Eye (tissue), 1 donor: Measurements from ENCODE around the gene MAK.
"Not testable (repeated sequence)": the region's sequence is repeated elsewhere in the genome, so short reads cannot be mapped to it uniquely, and the experiment has no call there.

Experiments
- DNase-seq: peaks from one replicate; pipeline ENCODE4 v3.0.0-alpha.2; 2015

The MAK gene

DNA sequence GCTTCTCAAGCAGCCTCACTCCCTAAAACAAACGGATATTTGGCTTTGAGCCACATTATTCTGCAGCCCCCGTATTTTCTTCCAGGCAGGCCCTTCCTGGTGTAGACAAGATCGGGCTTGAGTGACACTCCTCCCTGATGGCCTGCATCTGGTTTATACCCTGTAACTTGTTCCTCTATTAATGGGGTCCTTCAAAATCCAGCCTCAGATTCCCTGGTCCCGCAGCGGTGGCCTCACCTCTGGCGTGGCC lies 115.8 kb downstream of the MAK start:
- DNase-seq: no peak

DNA sequence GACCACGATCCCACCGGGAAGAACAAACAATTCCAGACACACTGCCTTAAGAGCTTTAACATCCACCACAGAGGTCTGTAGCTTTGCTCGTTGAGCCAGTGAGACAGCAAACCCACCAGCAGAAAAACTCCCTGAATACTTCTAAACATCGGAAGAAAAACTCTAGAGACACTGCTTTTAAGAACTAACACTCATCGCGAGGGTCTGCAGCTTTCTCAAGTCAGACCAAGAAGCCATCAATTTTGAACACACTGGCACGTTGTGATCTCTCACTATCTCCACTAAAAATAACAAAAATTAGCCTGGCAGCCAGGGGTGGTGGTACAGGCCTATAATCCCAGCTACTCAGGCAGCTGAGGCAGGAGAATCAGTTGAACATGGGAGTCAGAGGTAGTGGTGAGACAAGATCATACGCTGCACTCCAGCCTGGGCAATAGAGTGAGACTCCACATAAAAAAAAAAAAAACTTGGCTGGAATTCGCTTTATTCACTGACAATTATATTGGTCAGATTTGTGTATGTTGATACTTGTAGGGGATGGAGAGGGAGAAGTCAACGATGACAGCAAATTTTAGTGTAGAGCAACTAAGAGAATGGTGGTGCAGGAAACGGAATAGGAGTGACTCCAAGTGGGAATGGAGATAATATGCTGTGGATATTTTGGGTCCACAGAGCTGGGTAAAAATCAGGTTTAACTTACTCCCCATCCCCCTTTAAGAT lies 116.3 kb downstream of the MAK start:
- no peak for DNase-seq

DNA sequence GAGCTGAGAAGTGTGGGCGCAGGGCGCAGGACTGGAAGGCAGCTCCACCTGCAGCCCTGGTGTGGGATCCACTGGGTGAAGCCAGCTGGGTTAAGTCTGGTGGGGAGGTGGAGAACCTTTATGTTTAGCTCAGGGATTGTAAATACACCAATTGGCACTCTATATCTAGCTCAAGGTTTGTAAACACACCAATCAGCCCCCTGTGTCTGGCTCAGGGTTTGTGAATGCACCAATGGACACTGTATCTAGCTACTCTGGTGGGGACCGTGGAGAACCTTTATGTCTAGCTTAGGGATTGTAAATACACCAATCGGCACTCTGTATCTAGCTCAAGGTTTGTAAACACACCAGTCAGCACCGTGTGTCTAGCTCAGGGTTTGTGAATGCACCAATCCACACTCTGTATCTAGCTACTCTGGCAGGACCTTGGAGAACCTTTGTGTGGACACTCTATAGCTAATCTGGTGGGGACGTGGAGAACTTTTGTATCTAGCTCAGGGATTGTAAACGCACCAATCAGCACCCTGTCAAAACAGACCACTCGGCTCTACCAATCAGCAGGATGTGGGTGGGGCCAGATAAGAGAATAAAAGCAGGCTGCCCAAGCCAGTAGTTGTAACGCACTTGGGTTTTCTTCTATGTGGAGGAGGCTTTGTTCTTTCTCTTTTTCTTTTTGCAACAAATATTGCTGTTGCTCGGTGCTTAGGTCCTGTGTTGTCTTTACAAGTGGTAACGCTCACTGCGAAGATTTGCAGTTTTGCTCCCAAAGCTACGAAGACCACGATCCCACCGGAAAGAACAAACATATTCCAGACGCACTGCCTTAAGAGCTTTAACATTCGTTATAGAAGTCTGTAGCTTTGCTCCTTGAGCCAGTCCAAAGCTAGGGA lies 117.1 kb downstream of the MAK start:
- not testable (repeated sequence) for DNase-seq

DNA sequence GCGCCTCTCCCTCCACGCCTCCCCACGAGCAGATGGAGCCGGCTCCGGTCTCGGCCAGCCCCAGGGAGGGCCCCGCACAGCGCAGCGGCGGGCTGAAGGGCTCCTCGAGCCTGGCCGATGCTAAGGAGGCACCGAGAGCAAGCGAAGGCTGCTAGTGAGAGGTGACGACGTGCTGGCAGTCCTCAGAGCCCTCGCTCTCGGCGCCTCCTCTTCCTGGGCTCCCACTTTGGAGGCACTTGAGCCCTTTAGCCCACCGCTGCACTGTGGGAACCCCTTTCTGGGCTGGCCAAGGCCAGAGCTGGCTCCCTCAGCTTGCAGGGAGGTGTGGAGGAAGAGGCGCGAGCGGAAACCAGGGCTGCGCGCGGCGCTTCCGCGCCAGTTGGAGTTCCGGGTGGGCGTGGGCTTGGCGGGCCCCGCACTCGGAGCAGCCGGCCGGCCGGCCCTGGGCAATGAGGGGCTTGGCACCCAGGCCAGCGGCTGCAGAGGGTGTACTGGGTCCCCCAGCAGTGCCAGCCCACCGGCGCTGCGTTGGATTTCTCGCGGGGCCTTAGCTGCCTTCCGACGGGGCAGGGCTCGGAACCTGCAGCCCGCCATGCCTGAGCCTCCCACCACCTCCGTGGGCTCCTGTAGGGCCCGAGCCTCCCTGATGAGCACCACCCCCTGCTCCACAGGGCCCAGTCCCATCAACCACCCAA lies 117.9 kb downstream of the MAK start:
- DNase-seq: peak; percentile 62

DNA sequence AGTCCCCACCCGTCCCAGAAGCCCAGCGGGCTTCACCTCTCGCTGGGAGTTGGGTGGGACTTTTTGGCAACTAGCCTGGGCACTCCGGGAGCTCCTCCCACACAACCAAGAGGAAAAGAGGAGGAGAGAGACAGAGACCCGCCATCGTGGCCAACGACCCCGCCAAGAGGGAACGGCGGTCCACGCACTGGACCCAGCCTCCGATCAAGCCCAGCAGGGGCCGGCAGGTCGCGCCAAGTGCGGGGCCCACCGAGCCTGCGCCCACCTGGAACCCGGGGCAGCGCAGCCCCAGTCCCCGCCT lies 118.4 kb downstream of the MAK start:
- DNase-seq: peak; percentile 37

DNA sequence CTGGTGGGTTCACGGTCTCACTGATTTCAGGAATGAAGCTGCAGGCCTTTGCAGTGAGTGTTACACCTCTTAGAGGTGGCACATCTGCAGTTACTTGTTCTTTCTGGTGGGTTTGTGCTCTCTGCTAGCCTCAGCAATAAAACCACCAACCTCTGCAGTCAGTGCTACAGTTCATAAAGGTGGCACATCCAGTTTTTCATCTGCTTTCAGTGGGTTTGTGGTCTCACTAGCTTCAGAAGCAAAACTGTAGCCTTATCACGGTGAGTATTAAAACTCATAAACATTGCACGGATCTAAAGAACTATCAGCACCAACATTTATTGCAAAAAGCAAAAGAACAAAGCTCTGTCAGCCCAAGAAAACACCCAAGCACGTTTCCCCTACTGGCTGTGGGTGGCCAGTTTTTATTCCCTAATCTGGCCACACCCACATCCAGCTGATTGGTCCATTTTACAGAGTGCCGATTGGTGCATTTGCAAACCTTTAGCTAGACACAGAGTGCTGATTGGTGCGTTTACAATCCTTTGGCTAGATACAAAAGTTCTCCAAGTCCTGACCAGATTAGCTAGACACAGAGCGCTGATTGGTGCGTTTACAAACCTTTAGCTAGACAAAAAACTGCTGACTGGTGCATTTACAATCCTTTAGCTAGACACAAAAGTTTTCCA lies 118.9 kb downstream of the MAK start:
- DNase-seq: no peak

DNA sequence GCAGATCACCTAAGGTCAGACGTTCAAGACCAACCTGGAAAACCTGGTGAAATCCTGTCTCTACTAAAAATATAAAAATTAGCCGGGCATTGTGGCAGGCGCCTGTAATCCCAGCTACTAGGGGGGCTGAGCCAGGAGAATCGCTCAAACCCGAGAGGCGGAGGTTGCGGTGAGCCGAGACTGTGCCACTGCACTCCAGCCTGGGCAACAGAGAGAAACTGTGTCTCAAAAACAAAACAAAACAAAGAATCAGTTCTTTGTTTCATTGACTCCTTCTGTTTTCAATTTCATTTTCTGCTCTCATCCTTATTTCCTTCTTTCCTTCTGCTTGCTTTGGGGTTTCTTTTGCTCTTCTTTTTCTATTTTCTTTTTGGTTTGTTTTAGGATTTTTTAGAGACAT lies 124.4 kb downstream of the MAK start:
- DNase-seq: no peak
